Astrocyte (in vitro differentiated cells and primary cell): ENCODE measurements around the gene RASSF5. TPM values are rescaled to one million over a fixed set of nuclear protein-coding genes. Genes with fewer than 3 reads are reported as not detected.

Experiments
- DNase-seq: peaks from one replicate; pipeline ENCODE4 v3.0.0-alpha.2; 2010; ENCODE audit warnings: low read depth
- FAIRE-seq: peaks from 2 replicates; lab custom pipeline; 2011; peaks lifted over from hg19 to GRCh38; lab: Jason Lieb, UNC
- H2AFZ ChIP-seq: 2 replicates; pipeline ENCODE4 v1.6.0; 2012; ENCODE audit warnings: low read depth, low read length, inconsistent platforms
- H3K27ac ChIP-seq: 2 replicates; pipeline ENCODE4 v1.5.1; 2011; ENCODE audit warnings: low read depth, low read length, inconsistent platforms
- H3K27me3 ChIP-seq: 2 replicates; pipeline ENCODE4 v1.6.0; 2011; ENCODE audit warnings: low read length, inconsistent platforms; ENCODE audit not compliant: insufficient read depth
- H3K36me3 ChIP-seq: 2 replicates; pipeline ENCODE4 v1.5.1; 2011; ENCODE audit warnings: low read length, inconsistent platforms; ENCODE audit not compliant: insufficient read depth
- H3K4me1 ChIP-seq: 2 replicates; pipeline ENCODE4 v1.5.1; 2011; ENCODE audit warnings: low read length, inconsistent platforms; ENCODE audit not compliant: insufficient read depth
- H3K4me2 ChIP-seq: 2 replicates; pipeline ENCODE4 v1.6.0; 2012; ENCODE audit warnings: low read length, inconsistent platforms
- H3K4me3 ChIP-seq: 2 replicates; pipeline ENCODE4 v1.5.1; 2011; ENCODE audit warnings: low read depth, mild to moderate bottlenecking, low read length, inconsistent platforms; ENCODE audit not compliant: insufficient read depth
- H3K79me2 ChIP-seq: 2 replicates; pipeline ENCODE4 v1.6.0; 2012; ENCODE audit warnings: mild to moderate bottlenecking, low read length, inconsistent platforms; ENCODE audit not compliant: insufficient read depth
- H3K9ac ChIP-seq: 2 replicates; pipeline ENCODE4 v1.6.0; 2012; ENCODE audit warnings: mild to moderate bottlenecking, low read length, inconsistent platforms
- H3K9me3 ChIP-seq: 2 replicates; pipeline ENCODE4 v1.5.1; 2012; ENCODE audit warnings: low read depth, mild to moderate bottlenecking, low read length, inconsistent platforms; ENCODE audit not compliant: insufficient read depth
- H4K20me1 ChIP-seq: 2 replicates; pipeline ENCODE4 v1.6.0; 2012; ENCODE audit warnings: low read length, inconsistent platforms; ENCODE audit not compliant: insufficient read depth
- H3K27ac Mint-ChIP-seq: one replicate; pipeline ENCODE4 v1.8.0; 2021; ENCODE audit warnings: mild to moderate bottlenecking, mixed read lengths; ENCODE audit not compliant: unreplicated experiment
- H3K27me3 Mint-ChIP-seq: one replicate; pipeline ENCODE4 v1.8.0; 2021; ENCODE audit warnings: low read depth, mixed read lengths; ENCODE audit not compliant: unreplicated experiment
- H3K36me3 Mint-ChIP-seq: one replicate; pipeline ENCODE4 v1.8.0; 2021; ENCODE audit warnings: low read depth, mixed read lengths; ENCODE audit not compliant: unreplicated experiment
- H3K4me1 Mint-ChIP-seq: one replicate; pipeline ENCODE4 v1.8.0; 2021; ENCODE audit warnings: low read depth, mixed read lengths; ENCODE audit not compliant: unreplicated experiment
- H3K4me3 Mint-ChIP-seq: one replicate; pipeline ENCODE4 v1.8.0; 2021; ENCODE audit warnings: mild to moderate bottlenecking, moderate library complexity, mixed read lengths; ENCODE audit not compliant: unreplicated experiment
- H3K9me3 Mint-ChIP-seq: one replicate; pipeline ENCODE4 v1.8.0; 2021; ENCODE audit warnings: mild to moderate bottlenecking, mixed read lengths; ENCODE audit not compliant: unreplicated experiment
- CTCF ChIP-seq: IDR thresholded peaks from 2 replicates; pipeline ENCODE4 v1.5.1; 2011; ENCODE audit warnings: low read depth, mild to moderate bottlenecking, inconsistent platforms, low read length, moderate library complexity; ENCODE audit not compliant: insufficient read depth
- EZH2 ChIP-seq: IDR thresholded peaks from 2 replicates; pipeline ENCODE4 v1.6.1; 2012; ENCODE audit warnings: mild to moderate bottlenecking, low read length, inconsistent platforms; ENCODE audit not compliant: insufficient read depth
- total RNA-seq: library from RNA; stranded (reverse); gene quantifications from 2 replicates; pipeline ENCODE4 v1.2.1, GENCODE V29; 2021

The RASSF5 gene
- total RNA-seq, 1 donor from 2014 or later: 0.43 TPM

DNA sequence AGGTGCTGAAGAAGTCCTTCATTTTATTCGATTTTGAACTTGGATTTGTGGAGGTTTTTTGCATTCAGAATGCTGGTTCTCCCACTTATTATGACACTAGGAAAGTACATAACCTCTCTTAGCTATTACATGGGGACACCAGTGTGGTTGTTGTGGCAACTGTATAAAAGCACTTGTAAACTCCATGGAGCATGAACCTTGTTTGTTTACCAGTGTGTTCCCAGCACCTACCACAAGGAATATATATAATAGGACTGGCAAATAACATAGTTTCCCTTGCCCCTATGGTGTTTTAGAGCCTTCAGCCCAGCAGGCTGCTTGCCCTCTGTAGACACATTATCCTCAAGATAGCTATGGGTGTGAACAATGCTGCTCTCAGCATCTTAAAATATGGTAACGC, 43.1 kb downstream of the RASSF5 start:
- Histone ChIP-seq H3K79me2 (no peaks in the 10 kb centered on the region), H3K4me2 (no peak overlapping the region), H3K36me3 (no peaks in the 10 kb centered on the region), H3K9me3 (no peaks in the 10 kb centered on the region), H4K20me1 (no peaks in the 10 kb centered on the region), H3K4me1 (no peaks in the 10 kb centered on the region), H3K9ac (no peak overlapping the region), H3K4me3 (no peak overlapping the region), H3K27ac (no peak overlapping the region), H3K27me3 (peaks cover 10% of the 10 kb centered on the region), H2AFZ (no peak overlapping the region)
- Mint-ChIP-seq H3K9me3 (no peaks in the 10 kb centered on the region), H3K4me1 (no peaks in the 10 kb centered on the region), H3K36me3 (peaks cover 2% of the 10 kb centered on the region), H3K27me3 (peaks cover 57% of the 10 kb centered on the region), H3K4me3 (no peak overlapping the region), H3K27ac (no peak overlapping the region)
- no peak for DNase-seq
- no peak for FAIRE-seq
- TF ChIP-seq CTCF (no peak), EZH2 (no peak)

DNA sequence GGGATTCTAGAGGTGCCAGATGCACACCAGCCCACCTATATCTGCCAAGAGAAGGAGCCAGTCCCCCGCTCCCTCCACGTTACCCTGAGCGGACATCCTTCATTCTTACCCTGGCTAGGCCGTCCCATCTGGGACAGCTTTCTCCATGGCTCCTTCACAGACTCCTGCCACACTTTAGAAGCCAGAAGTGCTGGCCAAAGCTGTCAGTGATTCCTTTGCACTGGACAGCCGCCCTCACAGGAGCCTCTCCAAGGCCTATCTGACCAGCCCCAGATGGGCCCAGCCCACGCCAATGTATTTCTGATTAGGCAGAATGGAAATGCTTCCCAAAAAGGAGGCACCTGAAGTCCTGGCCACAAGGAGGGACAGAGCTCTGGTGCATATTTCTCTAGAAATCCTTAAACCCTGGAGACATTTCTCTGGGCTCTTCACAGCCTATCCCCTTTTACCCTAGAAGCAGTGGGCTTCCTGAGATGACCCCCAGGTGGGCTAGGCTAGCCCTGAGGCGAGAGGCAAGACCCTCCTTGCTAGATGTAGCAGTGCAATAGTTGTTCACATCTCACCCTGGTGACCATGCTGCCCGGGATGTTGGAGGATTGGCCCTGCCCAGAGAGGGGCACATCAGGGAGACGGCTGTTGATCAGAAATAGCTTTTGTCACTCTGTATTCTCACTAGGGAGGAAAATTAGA, 44.1 kb downstream of the RASSF5 start:
- H3K27ac ChIP-seq: no peak overlapping the region
- no peaks in the 10 kb centered on the region for H3K9me3 ChIP-seq
- H3K4me3 Mint-ChIP-seq: no peak overlapping the region
- H2AFZ ChIP-seq: no peak overlapping the region
- H3K27me3 ChIP-seq: peaks cover 10% of the 10 kb centered on the region
- no peak overlapping the region for H3K27ac Mint-ChIP-seq
- no peaks in the 10 kb centered on the region for H3K9me3 Mint-ChIP-seq
- no peak for FAIRE-seq
- H3K79me2 ChIP-seq: no peaks in the 10 kb centered on the region
- TF ChIP-seq CTCF (no peak), EZH2 (no peak)
- no peak for DNase-seq
- peaks cover 3% of the 10 kb centered on the region for H3K4me1 Mint-ChIP-seq
- H3K4me3 ChIP-seq: no peak overlapping the region
- no peak overlapping the region for H3K4me2 ChIP-seq
- H3K36me3 Mint-ChIP-seq: peaks cover 2% of the 10 kb centered on the region
- no peaks in the 10 kb centered on the region for H4K20me1 ChIP-seq
- H3K9ac ChIP-seq: no peak overlapping the region
- no peaks in the 10 kb centered on the region for H3K36me3 ChIP-seq
- peaks cover 57% of the 10 kb centered on the region for H3K27me3 Mint-ChIP-seq
- no peaks in the 10 kb centered on the region for H3K4me1 ChIP-seq

DNA sequence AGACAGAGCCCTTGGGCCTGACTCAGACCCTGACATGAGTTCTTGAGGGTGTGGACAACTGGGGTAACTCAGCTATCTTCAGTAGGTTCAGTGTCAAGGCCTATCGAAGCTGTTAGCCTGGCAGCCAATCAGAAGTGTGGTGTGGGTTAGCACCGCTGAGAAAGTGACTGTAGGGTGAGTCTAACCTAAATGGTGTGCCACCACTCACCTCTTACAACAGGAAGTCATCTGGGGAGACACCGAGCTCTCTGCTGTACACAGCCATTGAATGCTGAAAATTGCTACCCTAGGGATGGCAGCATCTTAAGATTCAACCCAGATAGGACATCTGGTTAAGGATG, 44.6 kb downstream of the RASSF5 start:
- no peaks in the 10 kb centered on the region for H4K20me1 ChIP-seq
- H3K79me2 ChIP-seq: no peaks in the 10 kb centered on the region
- no peaks in the 10 kb centered on the region for H3K9me3 ChIP-seq
- Mint-ChIP-seq H3K9me3 (no peaks in the 10 kb centered on the region), H3K4me3 (no peak overlapping the region), H3K4me1 (peaks cover 4% of the 10 kb centered on the region), H3K36me3 (peaks cover 2% of the 10 kb centered on the region), H3K27me3 (peaks cover 57% of the 10 kb centered on the region), H3K27ac (no peak overlapping the region)
- FAIRE-seq: no peak
- no peak overlapping the region for H2AFZ ChIP-seq
- no peak overlapping the region for H3K27ac ChIP-seq
- H3K4me1 ChIP-seq: no peaks in the 10 kb centered on the region
- H3K27me3 ChIP-seq: peaks cover 10% of the 10 kb centered on the region
- no peak overlapping the region for H3K9ac ChIP-seq
- H3K36me3 ChIP-seq: no peaks in the 10 kb centered on the region
- no peak overlapping the region for H3K4me2 ChIP-seq
- DNase-seq: no peak
- H3K4me3 ChIP-seq: no peak overlapping the region
- no peak for TF ChIP-seq CTCF
- no peak for TF ChIP-seq EZH2
